ENCODE measurements around the gene PRSS50. TPM values are rescaled to one million over a fixed set of nuclear protein-coding genes. Genes with fewer than 3 reads are reported as not detected.

The PRSS50 gene
- polyA plus RNA-seq, 1 of the 3 experiments (the other 2 are of a cell fraction): not detected

GRCh38 chr3:46692566-46692990, 25.1 kb downstream of the PRSS50 start:
- ChIA-PET CTCF (interaction anchor here (1.3 to 5.7 kb wide), 5 partner anchors 8 to 204 kb away, joined by 4 to 42 read pairs (median 6); no protein-coding TSS in a partner anchor), POLR2A (no interaction called here)
- Histone ChIP-seq H3K9me2 (no peaks in the 10 kb centered on the region), H3K27ac (ENCODE audit: low read depth in 2 of 2, low read length in 1 of 2) (no peak overlapping the region), H3K27me3 (ENCODE audit: insufficient read depth) (no peaks in the 10 kb centered on the region), H3K4me2 (no peak overlapping the region), H3K36me3 (replicated peaks in 1 of 2; ENCODE audit: control insufficient read depth in 1 of 2, insufficient read depth in 2 of 2, low read length in 1 of 2) (no peaks in the 10 kb centered on the region), H3K4me3 (ENCODE audit: low read depth in 2 of 2, low read length in 1 of 2) (peak overlapping the region in 1 of 2 experiments; percentile 57; a peak in 1 of 4 replicates), H2AFZ (ENCODE audit: low read depth) (no peak overlapping the region; the same call in 1 of the 2 replicates), H3K79me2 (ENCODE audit: insufficient read depth) (no peaks in the 10 kb centered on the region), H4K20me1 (ENCODE audit: insufficient read depth) (no peaks in the 10 kb centered on the region), H3F3A (replicated peaks; ENCODE audit: insufficient read depth) (no peaks in the 10 kb centered on the region), H3K4me1 (ENCODE audit: control insufficient read depth in 1 of 2, insufficient read depth in 2 of 2, low read depth in 1 of 2, low read length in 1 of 2) (peaks cover 0 to 20% of the 10 kb centered on the region in 2 experiments; a peak in 1 of 4 replicates), H3K9ac (no peak overlapping the region), H3K9me3 (no peaks in the 10 kb centered on the region)
- WGBS (ENCODE audit: low lambda C conversion rate): no CpG with 5 or more reads among the region's 11 CpGs
- DNase-seq: no peak
- TF ChIP-seq CTCF (IDR thresholded peaks at IDR 0.05) (no peak), YY1 (IDR thresholded peaks at IDR 0.05; ENCODE audit: low read depth) (no peak), SIN3A (IDR thresholded peaks at IDR 0.05; ENCODE audit: borderline replicate concordance, low read depth, low read length) (no peak), MXI1 (IDR thresholded peaks at IDR 0.05; ENCODE audit: low read depth, low read length) (no peak), PBX3 (IDR thresholded peaks at IDR 0.05) (no peak), SMC3 (IDR thresholded peaks at IDR 0.05; ENCODE audit: low read depth, low read length) (no peak), FOXJ3 (CRISPR knock-in tag; IDR thresholded peaks at IDR 0.05) (no peak), IRF3 (IDR thresholded peaks at IDR 0.05; ENCODE audit: low read depth, low read length) (no peak), USF1 (IDR thresholded peaks at IDR 0.05; ENCODE audit: borderline replicate concordance, low read depth) (no peak), TCF12 (IDR thresholded peaks at IDR 0.05) (no peak), TEAD4 (IDR thresholded peaks at IDR 0.05; ENCODE audit: borderline replicate concordance, insufficient read depth) (no peak), EP300 (IDR thresholded peaks at IDR 0.05; ENCODE audit: borderline replicate concordance in 1 of 2, low read depth in 1 of 2, low read length in 1 of 2) (no peak), RFX5 (IDR thresholded peaks at IDR 0.05; ENCODE audit: low read length) (no peak), MAX (IDR thresholded peaks at IDR 0.05; ENCODE audit: low read depth) (no peak), GATA2 (CRISPR knock-in tag; IDR thresholded peaks at IDR 0.05) (no peak), USF2 (IDR thresholded peaks at IDR 0.05; ENCODE audit: borderline replicate concordance, low read depth, low read length) (no peak)
